HG03039 (cell line): Measurements from ENCODE around the gene EID3.

Experiments used
- ATAC-seq: cut with Tn5 transposase; IDR thresholded peaks from one replicate; pipeline ENCODE4 v1.9.1; 2021; ENCODE audit warnings: mild to moderate bottlenecking, moderate library complexity; ENCODE audit not compliant: unreplicated experiment

EID3 gene

GRCh38 chr12:104353012-104353981, 49.8 kb downstream of the EID3 start:
- ATAC-seq = no peak

GRCh38 chr12:104354167-104354867, 50.8 kb downstream of the EID3 start:
- no peak for ATAC-seq
